Smooth muscle cell (in vitro differentiated cells): ENCODE measurements around the gene ABCC10. TPM values are rescaled to one million over a fixed set of nuclear protein-coding genes. Genes with fewer than 3 reads are reported as not detected.

Source experiments
- DNase-seq: peaks from one replicate; lab custom pipeline; 2025; ENCODE audit not compliant: unreplicated experiment; lab: John Stamatoyannopoulos, UW
- H2AFZ ChIP-seq: fragments of 200-600 bp; sonication (generic); 2 replicates; pipeline ENCODE4 v1.6.0; 2016; ENCODE audit warnings: antibody characterized with exemption, low read depth, mild to moderate bottlenecking
- H3F3A ChIP-seq: fragments of 200-600 bp; sonication (generic); 2 replicates; pipeline ENCODE4 v1.6.0; 2017; ENCODE audit warnings: antibody characterized with exemption, low read depth
- H3K27ac ChIP-seq: fragments of 200-600 bp; sonication (generic); 2 replicates; pipeline ENCODE4 v1.5.1; 2016; ENCODE audit warnings: low read depth, mild to moderate bottlenecking
- H3K27me3 ChIP-seq: fragments of 200-600 bp; sonication (generic); 2 replicates; pipeline ENCODE4 v1.6.1; 2016; ENCODE audit warnings: low read depth, mild to moderate bottlenecking
- H3K36me3 ChIP-seq: fragments of 200-600 bp; sonication (generic); 2 replicates; pipeline ENCODE4 v1.5.1; 2016; ENCODE audit warnings: low read depth
- H3K4me1 ChIP-seq: fragments of 200-600 bp; sonication (generic); 2 replicates; pipeline ENCODE4 v1.5.1; 2016; ENCODE audit warnings: low read depth
- H3K4me2 ChIP-seq: fragments of 200-600 bp; sonication (generic); 2 replicates; pipeline ENCODE4 v1.6.0; 2016; ENCODE audit warnings: mild to moderate bottlenecking
- H3K4me3 ChIP-seq: fragments of 200-600 bp; sonication (generic); 2 replicates; pipeline ENCODE4 v1.5.1; 2016; ENCODE audit warnings: mild to moderate bottlenecking
- H3K79me2 ChIP-seq: fragments of 200-600 bp; sonication (generic); 2 replicates; pipeline ENCODE4 v1.6.0; 2016; ENCODE audit warnings: low read depth, mild to moderate bottlenecking
- H3K9ac ChIP-seq: fragments of 200-600 bp; sonication (generic); 2 replicates; pipeline ENCODE4 v1.6.0; 2016; ENCODE audit warnings: low read depth
- H3K9me3 ChIP-seq: fragments of 200-600 bp; sonication (generic); replicated peaks from 2 replicates; pipeline ENCODE4 v1.5.1; 2016; ENCODE audit warnings: low read depth
- H4K20me1 ChIP-seq: fragments of 200-600 bp; sonication (generic); 2 replicates; pipeline ENCODE4 v1.6.0; 2016; ENCODE audit warnings: low read depth
- WGBS: methylation state at CpG from one replicate; pipeline ENCODE4 v1.1.7; 2016; ENCODE audit warnings: low lambda C conversion rate; 5-methylcytosine and 5-hydroxymethylcytosine counted together
- polyA plus RNA-seq: library from polyadenylated mRNA; unstranded; fragments of >200 nt; fragmentation: Nextera tagmentation; extraction: Ambion mirVana; gene quantifications from 2 replicates; pipeline ENCODE4 v1.2.1, GENCODE V29; 2016
- total RNA-seq: library from RNA; depleted of rRNA; stranded (reverse); fragments of >200 nt; gene quantifications from 2 replicates; pipeline ENCODE4 v1.2.3, GENCODE V29; 2014
- TF ChIP-seq, protein P1 (sequence below): fragments of 200-600 bp; sonication (generic); IDR thresholded peaks from 2 replicates; pipeline ENCODE4 v1.5.1; 2017; ENCODE audit warnings: borderline replicate concordance, mild to moderate bottlenecking, antibody characterized with exemption; ENCODE audit not compliant: insufficient read depth, poor library complexity, severe bottlenecking

ABCC10 gene
- total and polyA plus RNA-seq, 2 experiments from 2014 or later, result 11.2 to 17.8 TPM

DNA sequence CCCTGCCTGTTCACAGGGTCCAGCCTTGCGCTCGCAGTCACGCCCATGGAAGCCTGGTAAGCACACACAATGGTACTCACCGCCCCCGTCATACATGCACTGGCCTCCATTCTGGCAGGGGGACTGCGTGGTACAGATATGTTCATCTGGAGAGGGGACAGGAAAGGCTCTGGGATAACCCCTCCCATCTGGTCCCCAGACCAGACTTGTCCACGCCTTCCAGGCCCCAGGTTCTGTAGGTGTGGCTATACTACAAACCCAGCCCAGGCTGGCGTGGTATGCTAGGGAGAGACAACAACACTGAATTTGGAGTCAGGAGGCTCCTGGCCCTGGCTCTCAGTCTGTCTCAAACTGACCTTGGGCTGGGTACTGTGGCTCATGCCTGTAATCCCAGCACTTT, 24.6 kb downstream of the ABCC10 start:
- WGBS, result 98% methylated on average over 8 of the region's 8 CpGs
- H3K79me2 ChIP-seq, result no peaks in the 10 kb centered on the region
- H3K9ac ChIP-seq, result no peak overlapping the region
- TF ChIP-seq, protein P1, sequence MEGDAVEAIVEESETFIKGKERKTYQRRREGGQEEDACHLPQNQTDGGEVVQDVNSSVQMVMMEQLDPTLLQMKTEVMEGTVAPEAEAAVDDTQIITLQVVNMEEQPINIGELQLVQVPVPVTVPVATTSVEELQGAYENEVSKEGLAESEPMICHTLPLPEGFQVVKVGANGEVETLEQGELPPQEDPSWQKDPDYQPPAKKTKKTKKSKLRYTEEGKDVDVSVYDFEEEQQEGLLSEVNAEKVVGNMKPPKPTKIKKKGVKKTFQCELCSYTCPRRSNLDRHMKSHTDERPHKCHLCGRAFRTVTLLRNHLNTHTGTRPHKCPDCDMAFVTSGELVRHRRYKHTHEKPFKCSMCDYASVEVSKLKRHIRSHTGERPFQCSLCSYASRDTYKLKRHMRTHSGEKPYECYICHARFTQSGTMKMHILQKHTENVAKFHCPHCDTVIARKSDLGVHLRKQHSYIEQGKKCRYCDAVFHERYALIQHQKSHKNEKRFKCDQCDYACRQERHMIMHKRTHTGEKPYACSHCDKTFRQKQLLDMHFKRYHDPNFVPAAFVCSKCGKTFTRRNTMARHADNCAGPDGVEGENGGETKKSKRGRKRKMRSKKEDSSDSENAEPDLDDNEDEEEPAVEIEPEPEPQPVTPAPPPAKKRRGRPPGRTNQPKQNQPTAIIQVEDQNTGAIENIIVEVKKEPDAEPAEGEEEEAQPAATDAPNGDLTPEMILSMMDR, result no peak
- H3F3A ChIP-seq, result peaks cover 3% of the 10 kb centered on the region
- peaks cover 4% of the 10 kb centered on the region for H3K4me1 ChIP-seq
- H3K9me3 ChIP-seq, result no peaks in the 10 kb centered on the region
- no peak overlapping the region for H3K4me2 ChIP-seq
- no peak overlapping the region for H3K27ac ChIP-seq
- H2AFZ ChIP-seq, result no peak overlapping the region
- H3K4me3 ChIP-seq, result no peak overlapping the region
- no peaks in the 10 kb centered on the region for H4K20me1 ChIP-seq
- no peak for DNase-seq
- no peaks in the 10 kb centered on the region for H3K36me3 ChIP-seq
- H3K27me3 ChIP-seq, result peaks cover 4% of the 10 kb centered on the region

DNA sequence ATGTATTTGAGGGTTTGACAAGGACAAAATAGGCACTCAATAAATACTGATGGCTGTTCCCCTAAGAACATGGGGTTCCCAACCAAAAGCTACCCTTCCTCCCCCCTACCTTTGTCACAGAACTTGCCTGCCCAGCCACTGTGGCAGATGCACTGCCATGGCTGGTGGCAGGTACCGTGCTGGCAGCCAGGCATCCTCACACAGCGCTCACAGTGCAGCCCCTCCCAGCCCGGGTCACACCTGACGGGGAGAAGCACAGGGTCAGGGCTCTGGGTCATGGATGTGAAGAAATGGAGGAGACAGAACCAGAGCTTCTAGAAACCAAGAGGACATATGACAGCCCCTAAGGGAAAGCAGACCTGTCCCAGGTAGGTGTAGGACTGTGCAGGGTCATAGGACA, 25.6 kb downstream of the ABCC10 start:
- Histone ChIP-seq H3K9ac (no peak overlapping the region), H3K79me2 (no peaks in the 10 kb centered on the region), H3K4me1 (peaks cover 4% of the 10 kb centered on the region), H4K20me1 (no peaks in the 10 kb centered on the region), H3K4me2 (no peak overlapping the region), H3K4me3 (no peak overlapping the region), H3K27ac (no peak overlapping the region), H3K27me3 (peaks cover 4% of the 10 kb centered on the region), H3K9me3 (no peaks in the 10 kb centered on the region), H3F3A (peaks cover 3% of the 10 kb centered on the region), H2AFZ (no peak overlapping the region), H3K36me3 (no peaks in the 10 kb centered on the region)
- DNase-seq, result no peak
- WGBS, result 94% methylated on average over 4 of the region's 4 CpGs
- TF ChIP-seq, protein P1, result no peak

DNA sequence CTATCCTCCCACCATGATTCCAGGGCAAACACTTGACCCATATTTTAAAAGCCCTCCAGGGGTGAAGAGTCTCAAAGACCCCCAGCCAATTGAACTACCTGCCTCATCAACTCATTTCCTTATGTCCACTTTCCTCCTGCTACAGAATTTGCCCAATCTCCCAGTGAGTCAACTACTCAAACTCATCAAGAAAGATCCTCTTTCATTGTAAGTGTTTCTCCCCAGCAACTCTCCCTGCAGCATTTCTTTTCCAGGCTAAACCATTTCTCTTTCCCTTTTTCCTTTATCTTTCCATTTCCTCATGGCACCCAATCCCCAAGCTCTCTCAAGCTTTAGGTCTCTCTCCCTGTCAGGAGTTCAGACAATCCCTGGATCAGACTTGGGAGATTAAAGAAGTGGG, 26.5 kb downstream of the ABCC10 start:
- H3F3A ChIP-seq, result peaks cover 3% of the 10 kb centered on the region
- H3K27me3 ChIP-seq, result peaks cover 4% of the 10 kb centered on the region
- H3K9me3 ChIP-seq, result no peaks in the 10 kb centered on the region
- H4K20me1 ChIP-seq, result no peaks in the 10 kb centered on the region
- TF ChIP-seq, protein P1, result no peak
- H3K4me3 ChIP-seq, result no peak overlapping the region
- no peak overlapping the region for H3K9ac ChIP-seq
- H3K79me2 ChIP-seq, result no peaks in the 10 kb centered on the region
- no peak overlapping the region for H2AFZ ChIP-seq
- peaks cover 4% of the 10 kb centered on the region for H3K4me1 ChIP-seq
- no peak overlapping the region for H3K27ac ChIP-seq
- H3K4me2 ChIP-seq, result no peak overlapping the region
- no peaks in the 10 kb centered on the region for H3K36me3 ChIP-seq
- no peak for DNase-seq

DNA sequence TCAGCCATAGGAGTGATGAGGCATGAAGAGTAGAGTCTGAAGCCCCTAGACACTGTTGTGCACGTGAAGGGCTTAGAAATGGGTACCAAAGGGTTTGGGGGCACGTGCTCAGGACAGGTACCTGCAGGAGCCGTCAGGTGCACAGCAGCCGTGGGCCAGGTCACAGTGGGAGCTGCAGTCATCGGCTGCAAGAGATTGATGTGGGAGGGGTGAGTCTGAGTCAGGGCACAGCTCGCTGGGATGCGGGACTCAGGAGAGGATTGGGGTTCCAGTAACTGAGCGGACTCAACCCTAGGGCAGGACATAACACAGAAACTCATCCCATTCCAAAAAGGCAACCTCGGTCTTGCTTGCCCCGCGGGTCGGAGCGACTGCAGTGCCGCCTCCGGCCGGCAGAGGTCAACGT, 27.0 kb downstream of the ABCC10 start:
- peak overlapping the region; percentile 69 for H3K4me3 ChIP-seq
- H3F3A ChIP-seq, result peaks cover 3% of the 10 kb centered on the region
- H3K27me3 ChIP-seq, result peaks cover 4% of the 10 kb centered on the region
- H3K4me2 ChIP-seq, result peak overlapping the region; percentile 96
- no peaks in the 10 kb centered on the region for H3K36me3 ChIP-seq
- H3K4me1 ChIP-seq, result peaks cover 4% of the 10 kb centered on the region
- H4K20me1 ChIP-seq, result no peaks in the 10 kb centered on the region
- 20% methylated on average over 17 of the region's 17 CpGs for WGBS
- H2AFZ ChIP-seq, result no peak overlapping the region
- no peak overlapping the region for H3K27ac ChIP-seq
- TF ChIP-seq, protein P1, result peak; percentile 87
- H3K9me3 ChIP-seq, result no peaks in the 10 kb centered on the region
- no peak overlapping the region for H3K9ac ChIP-seq
- DNase-seq, result no peak
- no peaks in the 10 kb centered on the region for H3K79me2 ChIP-seq
